ENCODE data around the gene NTN5.
"Not testable (repeated sequence)": the region's sequence is repeated elsewhere in the genome, so short reads cannot be mapped to it uniquely, and the experiment has no call there.

The NTN5 gene, protein sequence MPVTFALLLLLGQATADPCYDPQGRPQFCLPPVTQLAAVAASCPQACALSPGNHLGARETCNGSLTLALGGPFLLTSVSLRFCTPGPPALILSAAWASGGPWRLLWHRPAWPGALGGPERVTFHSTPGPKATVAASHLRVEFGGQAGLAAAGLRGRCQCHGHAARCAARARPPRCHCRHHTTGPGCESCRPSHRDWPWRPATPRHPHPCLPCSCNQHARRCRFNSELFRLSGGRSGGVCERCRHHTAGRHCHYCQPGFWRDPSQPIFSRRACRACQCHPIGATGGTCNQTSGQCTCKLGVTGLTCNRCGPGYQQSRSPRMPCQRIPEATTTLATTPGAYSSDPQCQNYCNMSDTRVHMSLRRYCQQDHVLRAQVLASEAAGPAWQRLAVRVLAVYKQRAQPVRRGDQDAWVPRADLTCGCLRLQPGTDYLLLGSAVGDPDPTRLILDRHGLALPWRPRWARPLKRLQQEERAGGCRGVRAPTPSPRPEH

DNA sequence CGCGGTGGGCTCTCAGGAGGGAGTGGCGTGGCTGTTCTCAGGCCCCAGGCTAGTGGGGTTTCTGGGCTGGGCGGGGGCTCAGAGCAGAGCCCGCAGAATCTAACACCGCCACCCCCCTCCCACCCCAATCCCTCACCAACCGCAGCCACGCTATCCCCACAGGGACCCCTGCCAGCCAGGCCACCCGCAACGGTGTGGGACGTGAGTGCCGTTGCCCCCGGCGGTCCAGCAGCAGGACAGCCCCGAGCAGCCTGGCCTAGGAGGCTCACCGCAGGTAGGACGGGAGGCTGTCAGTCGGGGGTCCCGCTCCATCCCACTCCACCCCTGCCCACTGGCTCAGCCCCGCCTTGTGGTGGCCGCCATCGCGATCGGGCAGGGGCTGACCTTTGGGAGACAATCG is at the start of gene NTN5:
Gene NTN5, minus strand, starts transcription at position 24 of the 400 bp plus-strand sequence. CDS start 2,031 bp downstream, outside the sequence.
- DNase-seq: no peak

DNA sequence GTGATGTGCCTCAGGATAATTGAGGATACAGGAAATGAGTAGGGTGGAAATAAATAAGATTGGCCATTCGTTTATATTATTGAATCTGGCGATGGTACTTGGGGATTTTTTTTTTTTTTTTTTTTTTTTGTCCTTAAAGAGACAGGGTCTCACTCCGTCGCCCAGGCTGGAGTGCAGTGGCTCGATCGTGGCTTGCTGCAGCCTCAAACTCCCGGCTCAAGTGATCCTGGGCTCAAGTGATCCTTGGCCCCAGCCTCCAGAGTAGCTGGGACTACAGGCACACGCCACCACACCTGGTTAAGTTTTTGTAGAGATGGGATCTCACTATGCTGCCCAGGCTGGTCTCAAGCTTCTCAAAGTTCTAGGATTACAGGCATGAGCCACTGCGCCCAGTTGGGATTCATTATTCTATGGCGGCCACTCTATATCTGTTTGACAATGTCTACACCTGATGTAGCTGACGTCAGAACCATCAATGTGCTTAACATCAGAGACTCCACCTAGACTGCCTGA is 49.4 kb upstream of the NTN5 start:
- DNase-seq: no peak

DNA sequence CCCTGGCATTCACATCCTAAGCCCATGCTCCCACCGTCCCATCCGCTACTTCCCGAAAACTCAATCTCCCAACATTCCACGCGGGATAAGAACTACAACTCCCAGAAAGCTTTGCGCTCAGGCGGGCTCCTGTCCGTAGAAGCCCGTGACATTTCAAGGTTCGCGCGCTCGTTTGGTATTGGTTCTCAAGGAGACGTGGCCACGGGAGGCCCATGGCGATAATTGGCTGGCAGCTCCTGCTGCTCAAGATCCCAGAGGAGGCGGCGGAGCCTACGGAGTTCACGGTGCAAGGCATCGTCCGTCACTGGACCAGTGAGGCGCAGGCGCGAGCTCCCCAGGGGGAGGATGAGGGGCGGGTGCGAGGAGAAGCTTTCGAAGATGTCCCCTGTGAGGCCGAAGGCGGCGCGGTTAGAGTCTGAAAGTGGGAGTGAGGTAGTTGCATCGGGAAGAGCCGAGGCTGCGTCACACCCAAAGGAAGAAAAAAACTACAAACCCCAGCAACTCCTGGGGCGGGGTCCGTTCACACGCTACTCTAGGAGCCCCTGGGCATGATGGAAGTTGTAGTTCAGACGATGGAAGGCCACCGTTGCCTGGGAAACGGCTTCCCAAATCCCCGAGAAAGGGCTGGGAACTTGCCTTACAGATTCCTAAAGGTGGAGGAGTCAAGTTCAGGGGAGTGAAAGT is 47.9 kb upstream of the NTN5 start:
- DNase-seq: peak; percentile 97

DNA sequence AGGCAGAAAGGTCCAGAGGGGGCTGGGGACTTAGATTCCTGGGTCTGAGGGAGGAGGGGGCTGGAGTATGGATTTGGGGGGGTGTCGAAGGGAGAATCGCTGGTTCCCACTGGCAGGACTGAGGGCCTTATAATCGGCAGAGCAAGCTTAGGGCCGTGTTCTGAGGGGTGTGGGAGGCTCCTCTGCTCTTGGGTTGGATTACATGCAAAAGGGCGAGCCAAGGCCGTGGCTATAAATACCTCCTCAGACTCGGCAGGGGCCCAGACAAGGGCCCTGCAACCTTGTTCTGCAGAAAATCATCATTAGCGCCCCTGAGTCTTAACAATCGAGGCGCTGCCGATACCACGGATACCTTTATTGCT is 47.4 kb upstream of the NTN5 start:
- DNase-seq: no peak

DNA sequence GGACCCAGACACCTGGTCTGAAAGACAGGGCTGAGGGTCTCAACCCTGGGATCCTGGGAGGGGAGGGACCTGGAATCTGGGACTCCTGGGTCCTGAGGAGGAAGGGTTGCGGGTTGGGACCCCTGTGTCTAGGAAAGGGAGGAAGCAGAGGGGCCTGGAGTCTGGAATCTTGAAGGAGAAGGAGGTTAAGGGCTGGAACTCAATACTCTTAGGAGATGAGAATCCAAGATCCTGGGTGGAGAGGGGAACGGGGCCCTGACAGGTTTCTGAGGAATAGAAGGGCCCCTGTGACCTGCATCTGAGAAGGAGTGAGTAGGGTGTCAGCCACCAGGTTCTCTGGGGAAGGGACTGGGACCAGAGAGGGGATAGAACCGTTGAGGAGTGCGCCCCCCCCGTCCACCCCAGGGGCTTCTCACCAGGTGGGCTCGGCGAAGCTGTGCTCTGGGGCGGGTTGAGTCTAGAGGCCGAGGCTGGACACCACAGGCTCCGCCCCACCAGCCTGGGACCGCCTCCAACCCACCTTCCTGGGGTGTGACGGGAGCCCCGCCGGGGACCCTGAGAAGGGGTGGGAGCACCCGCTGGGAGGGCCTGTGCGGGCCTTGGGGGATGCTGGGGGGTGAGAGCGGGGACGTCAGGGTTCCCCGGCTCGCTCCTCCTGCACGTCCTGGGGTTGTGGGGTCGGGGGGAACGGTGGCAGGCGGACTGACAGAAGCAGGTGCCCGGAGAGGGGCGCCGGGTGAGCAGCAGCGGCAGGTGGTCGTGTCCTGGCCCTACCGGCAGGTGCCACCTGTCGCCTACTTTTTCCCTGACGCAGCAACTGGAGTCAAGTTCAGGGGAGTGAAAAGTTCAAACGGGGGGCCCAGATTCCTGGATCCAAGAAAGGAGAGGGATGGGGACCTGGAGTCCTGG is 46.7 kb upstream of the NTN5 start, which contains the start of gene MAMSTR:
Gene MAMSTR, minus strand, starts transcription at position 463 of the 909 bp plus-strand sequence. CDS start 694 bp downstream, outside the sequence.
- no peak for DNase-seq

DNA sequence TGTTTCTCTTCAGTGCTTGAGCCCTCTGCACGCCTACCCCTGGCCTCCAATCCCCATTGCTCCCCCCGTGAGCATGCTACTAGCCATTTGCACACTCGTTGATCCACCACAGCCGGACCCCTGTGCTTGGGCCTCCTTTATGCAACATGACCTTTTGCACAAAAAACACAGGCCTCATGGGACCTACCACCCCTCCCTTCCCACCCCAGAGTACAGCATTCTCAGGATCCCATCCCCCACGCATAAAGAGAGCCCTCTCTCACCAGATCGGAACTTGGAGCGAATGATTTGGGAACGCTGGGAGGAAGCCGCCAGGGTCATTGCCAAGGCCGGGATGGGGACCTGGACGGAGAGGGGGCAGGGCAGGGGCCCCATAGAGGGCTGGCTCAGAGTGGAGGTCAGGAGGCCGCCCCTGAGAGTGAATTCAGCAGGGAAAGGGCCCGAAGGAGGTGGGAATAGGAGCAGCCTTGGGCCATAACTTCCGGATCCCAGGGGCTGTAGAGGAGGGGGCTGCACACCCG is 46.0 kb upstream of the NTN5 start:
- no peak for DNase-seq

DNA sequence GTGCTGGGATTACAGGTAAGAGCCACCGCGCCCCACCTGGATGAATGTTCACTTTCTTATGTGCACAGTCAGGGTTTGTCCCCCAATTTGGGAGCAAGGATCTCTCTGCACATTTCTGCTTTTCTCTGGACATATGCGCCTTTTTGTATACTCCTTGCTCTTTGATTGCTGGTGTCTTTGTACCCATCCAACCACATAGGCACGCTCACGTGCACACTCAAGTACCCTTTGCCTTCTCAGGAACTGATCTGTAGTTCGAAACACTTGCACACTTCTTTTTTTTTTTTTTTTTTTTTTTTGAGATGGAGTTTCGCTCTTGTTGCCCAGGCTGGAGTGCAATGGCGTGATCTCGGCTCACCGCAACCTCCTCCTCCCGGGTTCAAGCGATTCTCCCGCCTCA is 45.3 kb upstream of the NTN5 start:
- DNase-seq: not testable (repeated sequence)

DNA sequence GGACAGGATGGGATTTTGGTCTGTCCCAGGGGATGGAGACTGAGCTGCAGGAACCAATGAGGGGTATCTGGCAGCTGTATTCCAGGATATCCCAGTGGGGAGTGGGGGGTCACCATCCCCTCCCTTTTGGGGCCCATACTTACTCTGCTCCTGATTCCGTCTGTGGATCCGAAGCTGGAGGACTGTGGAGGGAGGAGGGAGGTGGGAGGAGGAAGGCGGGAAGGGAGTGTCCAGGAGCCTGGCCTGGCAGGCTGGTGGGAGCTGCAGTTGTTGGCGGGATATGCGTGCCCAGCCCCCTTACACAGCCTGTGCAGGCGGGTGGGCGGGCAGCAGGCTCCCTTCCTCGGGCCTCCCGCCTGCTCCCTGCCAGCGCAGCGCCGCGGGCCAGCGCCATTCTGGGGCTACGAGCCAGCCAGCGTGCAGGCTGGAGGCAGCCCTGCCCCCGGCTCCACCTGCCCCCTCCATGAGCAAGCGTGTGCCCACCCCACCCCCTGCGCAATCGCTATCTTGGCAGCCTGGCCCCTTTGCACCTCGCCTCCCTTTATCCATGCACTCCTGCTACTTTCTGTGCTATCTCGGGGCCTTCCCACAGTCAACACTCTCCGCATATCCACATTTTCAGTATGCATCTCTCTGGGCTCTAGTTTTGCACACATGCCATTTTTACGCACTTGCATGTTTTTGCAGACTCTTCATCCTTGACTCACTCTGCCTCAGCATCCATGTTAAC is 43.9 kb upstream of the NTN5 start:
- DNase-seq: no peak

DNA sequence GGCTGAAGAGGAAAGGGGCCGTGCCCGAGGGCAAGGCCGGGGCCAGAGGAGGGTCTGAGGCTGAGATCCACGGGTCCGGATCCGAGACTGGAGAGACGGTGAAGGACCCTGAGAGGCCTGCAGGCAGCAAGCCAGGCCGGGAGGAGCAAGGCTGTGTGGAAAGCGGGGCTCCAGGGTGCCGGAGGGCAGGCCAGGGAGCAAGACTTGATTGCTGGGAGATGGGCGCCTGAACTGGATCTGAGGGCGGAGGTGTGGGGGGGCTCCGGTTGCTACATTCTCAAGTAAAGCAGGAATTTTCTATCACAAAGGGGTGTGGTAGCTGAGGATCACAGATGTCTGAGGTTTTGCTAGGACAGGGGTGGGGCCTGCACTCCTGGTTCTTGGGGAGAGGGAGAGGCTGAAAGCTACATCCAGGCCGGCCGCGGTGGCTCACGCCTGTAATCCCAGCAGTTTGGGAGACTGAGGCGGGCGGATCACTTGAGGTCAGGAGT is 42.9 kb upstream of the NTN5 start:
- DNase-seq: no peak

DNA sequence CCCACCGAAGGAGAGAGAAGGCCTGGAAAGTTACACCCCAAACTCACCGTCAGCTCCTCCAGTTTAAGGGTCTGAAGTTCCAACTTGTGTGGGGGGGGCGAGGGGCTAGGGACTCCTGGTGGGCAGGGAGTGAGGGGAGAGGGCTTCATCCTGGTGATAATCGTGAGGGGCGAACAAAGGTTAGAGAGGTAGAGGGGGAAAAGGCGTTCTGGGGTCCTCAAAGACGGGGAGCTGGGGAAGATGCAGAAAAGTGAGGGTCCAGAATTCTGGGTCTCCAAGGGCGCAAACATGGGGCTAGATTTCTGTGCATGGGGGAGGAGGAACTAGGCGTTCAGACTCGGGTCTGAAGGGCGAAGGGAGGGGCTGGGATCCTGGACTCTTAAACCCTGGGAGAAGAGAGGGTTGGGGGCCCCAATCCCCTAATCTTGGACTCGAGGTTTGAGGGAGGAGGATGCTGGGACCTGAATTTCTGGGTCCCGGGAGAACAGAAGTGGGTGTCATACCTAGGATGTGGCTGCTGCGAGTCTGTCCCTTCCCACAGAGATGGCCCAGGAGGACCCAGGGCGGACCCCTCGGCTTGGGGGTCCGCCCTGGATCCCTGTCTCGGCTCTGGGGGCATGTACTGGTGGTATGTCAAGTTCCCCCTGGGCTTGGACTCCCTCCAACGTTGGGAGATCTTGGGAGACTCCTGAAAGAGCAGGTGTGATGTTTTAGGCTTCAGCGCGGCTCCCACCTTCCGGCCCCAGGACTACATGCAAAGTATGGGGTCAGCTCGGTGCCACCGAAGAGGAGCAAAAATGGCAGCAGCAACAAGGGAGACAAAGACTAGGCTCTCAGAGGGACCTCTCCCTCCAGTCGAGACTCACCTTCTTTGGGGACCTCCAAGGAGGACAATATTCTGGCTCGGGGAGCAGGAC is 42.2 kb upstream of the NTN5 start:
- no peak for DNase-seq

DNA sequence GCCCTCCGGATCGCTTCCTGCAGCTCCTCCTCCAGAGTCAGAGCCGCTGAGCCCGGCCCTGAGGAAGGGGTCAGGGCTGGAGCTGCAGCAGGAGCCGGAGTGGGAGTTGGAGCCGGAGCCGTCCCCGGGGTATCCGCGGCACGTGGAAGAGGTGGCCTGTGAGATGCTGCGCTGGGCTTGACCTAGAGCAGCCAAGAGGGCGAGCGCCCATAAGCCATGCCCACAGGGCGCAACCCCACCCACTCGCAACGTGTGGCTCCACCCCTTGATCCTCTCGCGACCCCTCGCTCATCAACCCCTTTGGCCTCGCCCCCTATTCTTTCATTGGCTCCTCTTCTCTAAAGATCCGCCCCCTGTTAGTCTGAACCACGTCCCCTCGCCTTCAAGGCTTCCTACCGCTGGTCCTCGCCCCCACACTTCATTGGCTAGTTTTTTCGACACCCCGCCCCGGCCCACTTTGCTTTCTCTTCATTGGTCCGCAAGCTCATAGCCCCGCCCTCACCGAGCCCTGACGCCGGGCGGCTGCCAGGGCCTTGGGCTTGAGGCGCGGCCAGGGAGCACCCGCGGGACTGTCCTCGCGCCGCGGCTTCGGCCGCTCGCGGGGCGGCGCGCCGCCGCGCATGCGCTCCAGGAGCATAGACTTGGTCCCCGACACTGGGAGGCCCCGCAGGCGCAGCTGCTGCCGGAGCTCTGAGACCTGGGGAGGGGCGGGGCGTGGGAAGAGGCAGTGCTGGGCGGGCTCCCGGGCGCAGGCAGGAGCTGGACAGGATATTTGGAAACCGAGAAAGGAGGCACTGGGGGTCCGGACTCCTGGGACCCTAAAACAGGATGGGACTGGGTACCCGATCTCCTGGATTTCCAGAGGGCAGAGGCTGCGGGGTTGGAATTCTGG is 41.3 kb upstream of the NTN5 start:
- DNase-seq: peak; percentile 99

DNA sequence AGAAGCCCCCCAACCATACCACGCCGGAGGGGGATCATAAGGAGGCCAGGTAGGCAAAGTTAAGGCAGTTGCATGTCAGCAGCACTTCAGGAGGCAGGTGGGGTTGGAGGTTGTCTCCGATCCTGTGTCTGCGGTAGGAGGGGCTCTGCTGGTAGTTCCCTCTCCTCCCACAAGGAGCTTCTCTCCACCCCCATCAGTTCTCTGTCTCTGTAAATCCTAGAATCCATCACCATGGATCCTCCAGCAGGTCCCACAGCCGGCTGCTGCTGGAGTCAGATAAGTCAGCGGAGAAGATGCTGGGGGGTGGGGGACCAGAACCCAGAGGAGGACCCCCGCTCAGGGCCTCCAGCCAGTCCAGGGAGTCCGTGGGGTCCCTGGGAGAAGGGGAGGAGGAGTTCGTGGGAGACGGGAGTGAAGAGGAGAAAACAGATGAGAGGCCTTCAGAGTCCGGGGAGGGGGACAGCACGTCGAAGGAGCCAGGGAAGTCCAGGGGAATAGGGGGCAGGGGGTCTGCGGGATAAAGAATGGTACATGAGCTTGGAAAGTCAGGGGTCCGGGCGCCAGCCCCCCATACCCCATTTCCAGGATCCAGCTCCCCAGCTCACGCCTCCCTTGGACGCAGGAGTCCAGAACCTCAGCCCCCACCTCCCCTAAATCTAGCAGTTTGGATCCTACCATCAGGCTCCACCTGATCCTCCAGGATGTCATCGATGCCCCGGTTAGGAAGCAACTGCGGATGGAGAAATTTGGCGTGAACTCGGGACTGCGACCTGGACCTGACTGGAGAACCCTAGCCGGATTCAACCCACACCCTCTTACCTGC is 40.4 kb upstream of the NTN5 start:
- no peak for DNase-seq

DNA sequence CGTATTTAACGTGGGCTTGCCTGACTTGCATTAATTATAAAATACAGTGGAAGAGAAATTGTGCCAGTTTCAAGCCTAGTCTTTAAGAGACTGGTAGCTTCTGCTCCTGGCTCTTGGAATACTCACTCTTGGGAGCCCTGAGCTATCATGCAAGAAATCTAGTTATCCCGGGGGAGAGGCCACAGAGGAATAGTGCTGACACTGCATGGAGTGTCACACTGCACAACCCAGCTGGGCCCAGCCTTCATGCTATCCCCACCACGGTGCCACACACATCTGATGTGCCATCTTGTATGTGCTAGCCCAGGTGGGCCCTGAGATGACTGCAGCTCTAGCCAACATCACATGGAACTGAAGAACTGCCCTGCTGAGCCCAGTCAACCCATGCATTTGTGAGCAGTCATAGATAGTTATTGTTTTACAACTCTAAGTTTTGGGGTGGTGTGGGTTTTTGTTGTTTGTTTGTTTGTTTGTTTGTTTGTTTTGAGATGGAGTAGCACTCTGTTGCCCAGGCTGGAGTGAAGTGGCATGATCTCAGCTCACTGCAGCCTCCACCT is 38.4 kb upstream of the NTN5 start:
- DNase-seq: no peak

DNA sequence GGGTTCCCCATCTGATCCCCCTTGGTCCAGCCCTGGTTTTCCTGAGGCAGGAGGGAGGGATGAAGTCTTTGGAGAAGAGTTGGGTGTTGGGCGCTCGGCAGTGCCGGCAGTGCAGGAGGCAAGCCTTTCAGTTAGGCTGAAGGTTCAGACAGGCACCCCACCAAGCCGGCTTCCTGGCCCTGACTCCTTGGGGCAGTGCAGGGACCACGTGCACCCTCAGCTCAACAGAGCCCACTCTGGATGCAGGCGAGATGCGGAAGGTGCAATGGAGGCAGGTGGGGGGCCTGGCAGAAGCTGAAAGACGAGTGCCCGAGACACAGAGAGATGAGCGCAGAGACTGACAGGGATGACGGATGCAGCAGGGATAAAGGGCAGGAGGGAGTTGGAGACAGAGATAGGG is 35.7 kb upstream of the NTN5 start:
- no peak for DNase-seq

DNA sequence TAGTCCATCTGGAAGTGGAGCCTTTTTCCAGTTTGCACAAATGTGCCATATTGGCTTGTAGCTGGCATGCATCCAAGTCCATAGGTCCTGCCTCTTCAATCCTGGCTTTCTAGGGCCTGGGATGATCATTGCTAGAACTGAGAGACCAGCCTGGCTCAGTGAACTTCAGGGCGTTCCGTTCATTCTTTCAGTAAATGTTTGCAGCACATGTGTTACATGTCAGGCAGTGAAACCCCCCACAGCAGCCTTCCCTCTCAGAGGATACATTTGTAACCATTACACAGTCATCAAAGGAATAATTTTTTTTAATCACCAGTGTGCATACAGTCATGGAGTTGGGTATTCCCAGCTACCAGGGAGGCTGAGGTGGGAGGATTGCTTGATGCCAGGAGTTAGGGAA is 32.6 kb upstream of the NTN5 start:
- no peak for DNase-seq

DNA sequence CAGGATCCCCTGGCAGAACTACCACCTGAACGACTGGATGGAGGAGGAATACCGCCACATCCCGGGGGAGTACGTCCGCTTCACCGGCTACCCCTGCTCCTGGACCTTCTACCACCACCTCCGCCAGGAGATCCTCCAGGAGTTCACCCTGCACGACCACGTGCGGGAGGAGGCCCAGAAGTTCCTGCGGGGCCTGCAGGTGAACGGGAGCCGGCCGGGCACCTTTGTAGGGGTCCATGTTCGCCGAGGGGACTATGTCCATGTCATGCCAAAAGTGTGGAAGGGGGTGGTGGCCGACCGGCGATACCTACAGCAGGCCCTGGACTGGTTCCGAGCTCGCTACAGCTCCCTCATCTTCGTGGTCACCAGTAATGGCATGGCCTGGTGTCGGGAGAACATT is 30.5 kb upstream of the NTN5 start:
- DNase-seq: no peak

DNA sequence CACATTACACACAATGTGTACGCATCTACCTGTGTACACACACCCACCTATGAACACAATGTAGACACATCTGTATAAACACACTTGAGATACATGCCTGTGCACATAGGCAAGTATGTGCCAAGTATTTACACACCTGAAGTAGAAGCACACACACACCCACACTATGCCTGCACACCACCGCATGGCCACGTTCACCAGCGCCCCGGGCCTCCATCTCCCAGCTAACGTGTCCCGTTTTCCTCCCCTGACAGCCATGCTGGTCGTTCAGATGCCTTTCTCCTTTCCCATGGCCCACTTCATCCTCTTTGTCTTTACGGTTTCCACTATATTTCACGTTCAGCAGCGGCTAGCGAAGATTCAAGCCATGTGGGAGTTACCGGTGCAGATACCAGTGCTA is 29.9 kb upstream of the NTN5 start:
- DNase-seq: no peak

DNA sequence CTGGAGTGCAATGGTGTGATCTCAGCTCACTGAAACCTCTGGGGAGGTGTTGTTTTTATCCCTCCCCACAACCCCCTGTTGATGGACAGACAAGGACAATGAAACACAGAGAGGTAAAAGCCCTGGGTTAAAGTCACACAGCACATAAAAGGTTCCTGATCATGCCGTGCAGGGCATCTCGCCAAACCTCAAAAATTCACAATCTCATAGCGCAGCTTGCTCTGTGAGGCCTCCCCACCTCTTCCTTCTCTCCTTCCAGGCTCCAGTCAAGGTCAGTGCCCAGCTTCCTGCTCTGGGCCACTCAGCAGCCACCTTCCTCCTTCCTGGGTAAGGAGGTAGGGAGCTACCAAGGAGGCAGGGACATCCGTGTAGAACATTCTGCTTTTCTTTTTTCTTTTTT is 25.2 kb upstream of the NTN5 start:
- DNase-seq: no peak
